Measurements from ENCODE around the gene DCDC2C.

The DCDC2C gene

DNA sequence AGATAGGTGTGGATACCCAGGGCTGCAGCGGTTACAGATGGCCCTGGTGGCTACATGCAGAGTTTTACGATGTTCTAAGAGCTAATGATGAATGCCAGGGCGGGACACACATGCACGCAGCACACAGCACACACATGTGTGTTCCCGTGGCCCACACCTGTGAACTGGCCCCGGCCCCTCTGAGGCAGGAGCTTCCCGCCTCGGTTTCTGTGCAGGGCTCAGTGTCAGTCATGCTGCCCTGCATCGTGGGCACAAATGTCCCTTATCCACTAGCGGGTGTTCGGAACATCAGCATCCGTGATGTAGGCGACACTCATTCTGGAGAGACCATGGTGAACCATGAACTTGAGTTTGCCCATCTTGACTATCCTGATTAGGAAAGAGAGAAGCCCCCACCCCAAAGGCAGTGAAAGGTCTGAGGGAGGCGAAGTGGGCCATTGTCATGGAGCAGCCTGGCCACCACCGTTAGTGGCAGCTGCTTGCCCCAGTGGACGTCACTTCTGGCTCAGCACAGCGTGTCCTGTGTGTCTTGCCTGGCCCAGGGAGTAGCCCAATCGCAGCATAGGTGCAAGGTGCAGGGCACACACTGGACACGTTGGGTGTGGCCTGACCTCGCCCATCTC is 43.8 kb downstream of the DCDC2C start:
- DNase-seq: no peak

DNA sequence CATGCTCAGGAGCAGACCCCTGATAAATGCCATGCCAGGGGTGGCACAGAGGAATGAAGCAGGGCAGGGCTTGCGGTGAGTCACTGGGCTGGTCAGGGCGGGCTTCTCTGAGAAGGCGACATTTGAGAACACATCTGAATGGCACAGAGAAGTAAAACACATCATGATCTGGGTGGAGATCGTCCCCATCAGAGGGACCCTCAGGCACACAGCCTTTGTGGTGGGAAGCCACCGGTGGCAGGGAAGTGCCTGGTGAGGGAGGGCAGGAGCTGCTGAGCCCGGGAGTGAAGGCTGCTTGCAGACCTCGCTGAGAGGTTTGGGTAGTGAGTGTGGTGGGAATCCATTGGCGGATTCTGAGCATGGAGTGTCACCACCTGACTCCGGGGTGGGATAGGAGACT is 44.5 kb downstream of the DCDC2C start:
- DNase-seq: no peak

DNA sequence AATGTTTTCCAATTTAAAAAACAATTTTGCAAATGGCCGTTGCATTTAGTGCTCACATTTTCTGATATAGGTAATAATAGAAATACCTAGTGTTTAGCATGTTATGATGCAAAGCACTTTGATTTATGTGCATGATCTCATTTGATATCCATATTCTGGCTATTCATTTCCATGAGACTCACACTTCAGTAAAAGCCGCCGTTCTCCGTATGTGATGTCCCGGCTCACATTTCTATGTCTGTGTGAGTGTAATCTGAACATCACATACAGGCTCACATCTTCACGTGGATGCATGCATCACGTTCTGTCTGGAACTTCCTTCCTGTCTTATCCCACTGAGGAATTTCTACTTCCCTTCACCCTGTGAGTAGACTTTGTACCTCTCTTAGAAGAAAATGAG is 45.8 kb downstream of the DCDC2C start:
- DNase-seq: no peak

DNA sequence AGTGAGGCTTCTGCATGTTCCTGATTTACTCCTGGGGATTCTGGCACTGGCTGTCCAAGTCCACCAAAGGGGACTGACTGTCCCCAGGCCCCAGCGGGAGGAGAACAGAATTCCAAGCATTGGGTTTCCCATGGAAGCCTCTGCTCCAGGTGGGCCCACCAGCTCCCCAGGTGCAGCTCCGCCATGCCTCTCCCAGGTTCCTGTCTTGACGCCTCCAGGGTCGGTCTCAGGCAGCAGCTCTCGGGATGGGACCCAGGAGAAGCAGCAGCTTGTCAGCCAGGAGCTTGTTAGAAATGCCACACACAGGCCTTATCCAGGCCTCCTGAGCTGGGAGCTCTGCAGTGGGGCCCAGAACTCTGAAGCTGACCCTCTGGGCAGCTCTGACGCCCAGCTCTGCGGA is 47.9 kb downstream of the DCDC2C start:
- no peak for DNase-seq

DNA sequence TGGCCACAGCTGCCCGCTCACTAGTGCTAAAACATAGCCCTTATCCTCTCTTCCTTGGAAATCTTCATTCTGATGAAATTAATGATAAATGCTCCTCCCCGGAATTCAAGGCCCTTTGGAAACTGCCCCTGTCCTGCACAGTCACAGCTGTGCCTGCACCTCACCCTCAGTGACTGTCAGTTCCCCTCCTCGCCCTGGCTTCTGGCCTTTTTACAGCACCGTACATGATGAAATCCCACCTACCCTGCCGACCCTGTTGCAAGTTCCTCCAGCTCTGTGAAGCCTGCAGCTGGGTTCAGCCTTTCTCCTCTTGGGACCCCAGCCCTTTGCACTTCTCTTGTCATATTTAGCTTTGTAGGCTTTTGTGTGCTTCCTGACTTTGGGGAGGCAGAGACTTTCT is 48.4 kb downstream of the DCDC2C start:
- no peak for DNase-seq

DNA sequence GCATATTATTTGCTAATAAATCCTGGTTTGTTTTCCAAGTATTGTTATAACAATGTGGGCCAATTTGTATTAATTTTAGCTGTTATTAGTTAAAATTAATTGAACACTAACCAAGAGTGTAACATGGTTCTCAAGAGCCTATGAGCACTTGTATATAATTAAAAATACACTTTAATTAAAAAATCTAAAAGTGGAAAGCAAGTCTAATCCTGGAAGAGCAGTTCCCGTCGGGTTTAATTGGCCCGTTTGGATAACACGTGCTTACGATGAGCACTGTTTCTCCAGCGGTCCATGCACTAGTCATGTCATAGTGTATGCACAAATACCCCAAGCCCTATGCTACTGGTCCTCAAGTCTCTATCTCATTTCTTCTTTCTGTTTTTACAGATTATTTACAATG is 49.0 kb downstream of the DCDC2C start:
- no peak for DNase-seq

DNA sequence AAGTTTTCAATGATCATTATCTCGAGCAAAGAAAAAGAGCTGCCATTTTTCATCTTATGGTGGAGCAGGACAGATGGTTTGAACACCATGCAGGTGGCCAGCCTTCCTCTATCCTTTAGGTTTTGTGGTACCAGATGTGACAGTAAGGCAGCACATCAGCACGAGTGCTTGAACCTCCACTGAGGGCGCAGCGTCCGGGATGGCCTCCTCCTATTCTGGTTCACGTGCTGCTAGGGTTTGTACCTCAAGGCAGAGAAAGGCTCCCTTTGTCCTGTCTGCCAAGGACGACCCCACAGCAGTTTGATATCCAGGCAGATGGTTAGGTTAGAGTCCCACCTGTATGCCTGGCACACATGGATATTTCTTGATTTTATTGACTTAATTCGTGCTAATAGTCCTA is 50.2 kb downstream of the DCDC2C start:
- DNase-seq: no peak

DNA sequence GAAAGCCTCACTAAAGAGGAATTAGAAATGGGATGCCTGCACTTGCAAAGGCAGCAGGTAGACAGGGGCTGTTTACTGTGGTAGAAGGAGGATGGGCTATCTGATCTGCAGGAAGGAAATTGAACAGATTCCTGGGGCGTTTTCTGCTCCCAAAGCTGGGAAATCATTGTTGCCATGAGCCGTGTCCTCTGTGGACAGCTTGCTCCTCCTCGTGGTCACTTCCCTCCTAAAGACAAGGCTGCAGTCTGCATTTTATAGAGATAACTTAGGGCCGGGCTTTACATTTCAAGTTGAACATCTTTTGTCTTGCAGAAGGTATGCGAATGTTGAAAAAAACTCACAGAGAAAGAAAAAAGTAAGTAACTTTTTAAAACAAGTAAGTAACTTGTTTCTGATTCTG is 50.9 kb downstream of the DCDC2C start:
- DNase-seq: no peak

DNA sequence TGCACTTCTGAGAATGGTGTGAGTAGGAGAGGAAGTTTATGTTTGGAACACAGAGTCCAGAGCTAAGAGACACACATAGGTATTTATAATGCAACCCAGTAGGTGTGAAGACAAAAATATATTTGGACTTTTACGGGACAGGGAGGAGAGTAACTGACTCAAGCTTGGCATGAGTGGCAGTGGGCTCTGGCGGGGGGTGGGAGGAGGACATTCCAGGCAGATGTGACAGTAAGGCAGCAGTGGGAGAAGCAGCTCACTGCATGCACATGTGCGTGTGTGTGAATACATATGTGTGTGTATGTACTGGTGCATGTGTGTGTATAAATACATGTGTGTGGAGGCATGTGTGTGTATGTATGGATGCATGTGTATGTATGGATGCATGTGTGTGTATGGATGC is 51.4 kb downstream of the DCDC2C start:
- no peak for DNase-seq

DNA sequence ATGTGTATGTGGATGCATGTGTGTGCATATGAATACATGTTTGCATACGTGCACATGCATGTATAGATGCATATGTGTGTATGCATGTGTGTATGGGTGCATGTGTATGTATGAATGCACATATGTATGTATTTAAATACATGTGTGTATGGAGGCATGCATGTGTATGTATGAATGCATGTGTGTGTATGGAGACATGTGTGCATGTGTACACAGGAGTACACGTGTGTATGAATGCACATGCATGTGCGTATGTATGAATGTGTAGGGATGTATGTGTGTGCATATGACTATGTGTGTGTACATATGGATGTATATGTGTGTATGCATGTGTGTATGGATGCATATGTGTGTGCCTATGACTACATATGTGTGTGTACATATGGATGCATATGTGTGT is 51.9 kb downstream of the DCDC2C start:
- DNase-seq: no peak

DNA sequence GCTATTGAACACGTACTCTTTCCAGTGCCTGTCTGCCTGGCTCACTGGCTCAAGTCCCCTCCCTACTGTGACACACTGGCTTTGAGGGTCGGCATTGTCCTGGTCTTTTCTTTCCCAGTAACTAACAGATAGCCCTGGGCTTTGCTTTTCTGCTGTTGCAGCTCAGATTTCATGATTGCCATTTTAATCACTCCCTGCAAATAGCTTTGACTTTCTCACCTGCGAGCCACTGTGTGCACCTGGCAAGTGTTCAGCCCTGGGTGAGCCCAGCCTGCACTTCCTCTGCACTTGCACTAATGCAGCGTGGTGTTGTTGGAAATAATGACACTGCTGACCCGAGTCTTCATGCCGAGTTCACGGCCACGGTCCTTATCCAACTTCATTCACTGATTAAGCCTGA is 52.9 kb downstream of the DCDC2C start:
- no peak for DNase-seq

DNA sequence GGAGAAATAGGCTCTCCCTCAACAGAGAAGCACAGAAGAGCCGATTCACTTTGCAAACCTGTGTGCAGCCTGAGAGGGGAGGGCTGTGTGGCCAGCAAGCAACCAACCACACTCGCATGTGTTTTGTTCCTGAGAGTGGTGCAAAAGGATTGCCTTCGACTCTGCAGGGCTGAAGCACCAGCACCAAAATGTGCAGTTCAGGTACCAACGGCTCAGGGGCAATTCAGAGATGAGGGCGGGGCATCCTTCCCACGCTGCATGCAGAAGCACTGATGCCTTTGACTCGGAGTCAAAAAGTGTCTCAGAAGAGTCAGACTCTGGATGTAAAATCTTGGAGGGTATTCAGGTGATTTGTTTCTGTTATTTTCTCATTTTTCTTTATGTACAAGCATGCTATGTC is 55.5 kb downstream of the DCDC2C start:
- no peak for DNase-seq

DNA sequence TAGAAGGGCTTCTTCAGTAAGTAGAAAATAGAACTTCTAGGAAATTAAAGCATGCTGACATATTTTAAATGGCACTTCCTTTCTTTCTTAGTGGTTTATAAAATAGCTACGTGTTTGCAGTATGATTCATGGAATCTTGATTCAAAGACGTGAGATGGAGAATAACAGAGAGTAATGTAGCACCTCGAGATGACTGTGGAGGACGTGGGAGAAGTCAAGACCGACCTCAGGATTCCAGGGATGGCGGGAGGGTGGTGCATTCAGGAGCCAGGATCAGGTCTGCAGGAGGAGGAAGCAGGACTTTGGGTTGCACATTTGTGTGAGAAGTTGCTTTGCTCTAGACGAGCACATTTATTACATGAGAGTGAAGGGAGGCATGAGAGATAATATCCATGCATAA is 56.0 kb downstream of the DCDC2C start:
- no peak for DNase-seq

DNA sequence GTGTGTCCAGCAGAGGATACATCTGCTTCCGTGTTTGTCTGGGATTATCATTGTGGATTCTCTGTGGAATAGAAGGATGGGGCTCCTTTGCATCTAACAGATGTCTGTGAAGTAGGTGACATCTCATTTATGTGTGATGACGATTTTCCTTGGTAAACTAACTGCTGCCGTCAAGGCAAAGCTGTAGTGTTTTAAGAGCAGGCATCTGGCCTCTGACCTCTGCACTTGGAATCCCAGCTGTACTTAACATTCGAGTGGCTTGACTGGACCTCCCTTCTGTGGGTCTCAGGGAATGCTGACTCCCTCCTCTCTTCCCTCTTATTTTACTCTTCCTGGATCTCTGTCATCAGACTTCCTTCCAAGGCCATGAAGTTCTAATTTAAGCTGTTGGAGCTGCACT is 56.4 kb downstream of the DCDC2C start:
- no peak for DNase-seq

DNA sequence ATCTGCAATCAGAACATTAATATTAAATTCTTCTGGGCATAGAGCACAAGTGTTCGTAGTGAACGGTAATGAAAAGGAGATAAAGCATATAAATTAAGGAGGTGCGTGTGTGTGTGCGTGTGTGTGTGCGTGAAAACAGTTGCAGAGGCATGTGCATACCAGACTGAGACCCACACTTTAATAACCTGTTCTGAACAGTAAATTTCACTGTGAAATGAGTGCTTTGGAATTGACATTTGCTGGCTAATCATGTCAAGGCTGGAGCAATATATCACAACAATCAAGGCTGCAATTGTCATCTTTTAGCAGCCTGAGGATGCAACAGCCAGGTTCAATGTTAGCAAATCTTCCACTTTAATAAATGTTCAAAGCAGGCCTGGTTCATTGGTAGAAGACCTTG is 57.9 kb downstream of the DCDC2C start:
- no peak for DNase-seq

DNA sequence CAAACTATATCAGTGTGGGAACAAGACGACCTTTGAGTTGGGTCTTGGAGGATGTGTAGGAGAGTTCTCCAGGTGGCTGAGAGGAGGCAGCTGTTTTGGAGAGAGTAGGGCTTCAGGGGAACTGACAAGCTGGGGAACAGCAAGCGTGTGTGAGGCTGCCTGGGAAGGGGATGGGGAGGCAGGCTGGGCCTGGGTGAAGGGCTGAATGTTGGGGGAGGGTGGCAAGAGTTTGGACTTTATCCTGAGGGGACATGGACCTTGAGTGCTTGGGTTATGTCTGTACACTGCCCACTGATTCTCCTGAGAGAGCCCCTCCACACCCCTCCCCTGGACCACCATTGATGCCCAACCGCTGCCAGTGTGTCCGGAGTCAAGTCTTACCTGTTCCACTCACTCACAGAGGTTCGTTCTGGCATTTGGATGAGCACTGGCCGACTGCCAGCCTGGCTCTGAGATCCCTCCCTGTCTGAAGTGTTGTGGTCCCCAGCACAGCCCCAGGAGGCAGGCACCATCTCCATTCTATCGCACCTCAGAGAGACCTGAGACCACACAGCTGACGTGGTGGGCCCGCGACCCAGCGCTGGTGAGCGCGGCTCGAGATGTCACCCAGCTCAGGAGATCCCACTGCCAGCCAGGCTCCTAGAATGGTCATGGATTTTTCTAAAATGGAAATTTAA is 59.5 kb downstream of the DCDC2C start:
- no peak for DNase-seq

DNA sequence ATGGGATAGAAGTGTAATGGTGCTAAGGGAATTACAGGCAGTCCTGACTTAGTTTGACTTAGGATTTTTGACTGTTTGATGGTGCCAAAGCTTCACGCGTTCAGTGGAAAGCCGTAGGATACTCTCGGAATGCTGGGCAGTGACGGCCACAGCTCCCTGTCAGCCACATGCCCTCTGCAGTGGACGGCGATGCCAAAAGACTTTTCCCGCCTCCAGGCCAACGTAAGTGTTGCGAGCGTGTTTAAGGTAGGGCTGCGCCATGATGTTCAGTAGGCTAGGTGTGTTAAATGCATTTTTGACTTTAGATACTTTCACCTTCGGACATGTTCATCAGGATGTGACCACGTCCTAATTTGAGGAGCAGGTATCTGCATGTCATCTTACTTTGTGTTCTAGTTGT is 63.4 kb downstream of the DCDC2C start:
- no peak for DNase-seq

DNA sequence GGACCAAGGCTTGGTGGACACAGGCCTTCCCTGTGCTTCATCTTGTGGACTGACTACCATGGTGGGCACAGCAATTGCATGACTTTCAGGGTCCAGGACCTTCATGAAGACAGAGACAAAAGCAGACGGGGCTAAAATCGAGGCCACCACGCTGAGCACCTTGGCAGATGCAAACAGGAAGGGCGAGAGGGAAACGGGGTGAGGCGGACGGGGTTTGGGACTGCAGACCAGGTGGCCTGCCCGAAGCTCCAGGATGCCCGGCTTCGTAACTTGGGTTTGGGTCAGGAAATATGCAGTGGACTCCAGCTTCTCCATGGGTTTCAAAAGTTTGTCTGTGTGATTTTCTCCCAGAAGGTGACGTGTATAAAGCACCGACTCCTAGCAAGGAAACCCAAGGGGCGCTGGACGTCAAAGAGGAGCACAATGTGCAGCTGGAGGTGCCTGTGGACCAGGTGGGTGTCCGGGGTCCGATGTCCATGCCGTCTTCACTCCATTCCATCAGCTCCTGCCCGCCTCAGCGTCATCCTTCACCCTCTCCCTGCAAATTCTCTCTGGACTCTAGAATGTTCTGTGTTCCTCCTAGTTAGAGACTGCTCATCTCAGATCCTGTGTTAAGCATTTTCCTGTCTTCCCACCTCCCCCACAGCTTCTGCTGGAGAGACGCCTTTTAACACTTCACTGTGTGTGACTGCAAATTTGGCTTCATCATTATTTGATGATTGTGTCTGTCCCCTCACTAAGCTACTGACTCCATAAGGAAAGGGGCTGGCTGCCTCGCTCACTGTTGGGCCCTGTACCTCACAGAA is 65.8 kb downstream of the DCDC2C start:
- no peak for DNase-seq

DNA sequence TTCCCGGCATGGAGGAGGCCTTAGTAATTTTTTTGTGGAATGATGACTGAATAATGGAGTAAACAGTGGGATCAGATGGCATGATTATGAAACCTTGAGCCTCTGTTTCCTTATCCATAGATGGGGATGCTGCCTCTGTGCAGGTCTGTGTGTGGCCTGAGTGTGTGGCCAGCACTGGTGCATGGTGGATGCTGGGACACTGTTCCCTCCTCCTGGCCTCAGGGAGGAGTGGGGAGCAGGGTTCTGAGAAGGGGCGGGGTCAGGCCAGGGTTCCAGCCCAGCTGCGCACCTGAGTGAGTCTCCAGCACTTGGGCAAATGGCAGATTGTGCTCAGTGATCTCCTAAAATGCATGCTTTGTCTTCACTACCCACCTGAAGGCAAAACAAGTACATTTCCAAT is 66.4 kb downstream of the DCDC2C start:
- no peak for DNase-seq

DNA sequence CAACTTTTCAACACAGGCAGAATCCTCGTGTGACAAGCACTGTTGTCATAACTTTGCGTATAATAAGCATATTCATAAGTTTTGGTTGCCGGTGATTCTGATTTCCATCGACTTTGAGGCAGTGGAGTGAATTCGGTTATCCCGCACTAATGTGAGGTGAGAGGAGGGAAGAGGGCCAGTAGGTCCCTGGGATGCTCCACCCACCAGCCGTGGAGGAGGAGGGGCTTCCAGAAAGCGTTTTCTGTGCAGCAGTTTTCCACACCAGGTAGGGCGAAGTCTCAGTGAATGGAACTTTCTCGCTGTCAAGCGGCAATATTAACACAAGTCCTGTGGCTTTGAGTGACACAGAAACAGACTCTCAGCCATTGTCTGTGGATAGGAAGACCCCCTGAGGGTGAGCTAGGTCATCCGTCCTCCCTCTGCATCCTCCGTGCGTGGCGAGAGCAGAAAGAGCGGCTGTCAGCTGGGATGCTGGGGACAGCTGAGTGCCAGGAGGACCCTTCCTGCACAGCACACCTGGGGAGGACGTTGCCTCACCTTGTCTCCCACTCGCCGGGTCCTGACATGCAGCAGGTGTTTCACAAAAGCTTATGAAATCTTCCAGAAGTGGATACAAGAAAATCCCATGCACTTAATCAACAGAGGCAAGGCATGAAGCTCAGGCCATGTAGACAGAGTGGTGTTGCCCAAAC is 67.5 kb downstream of the DCDC2C start:
- DNase-seq: no peak

DNA sequence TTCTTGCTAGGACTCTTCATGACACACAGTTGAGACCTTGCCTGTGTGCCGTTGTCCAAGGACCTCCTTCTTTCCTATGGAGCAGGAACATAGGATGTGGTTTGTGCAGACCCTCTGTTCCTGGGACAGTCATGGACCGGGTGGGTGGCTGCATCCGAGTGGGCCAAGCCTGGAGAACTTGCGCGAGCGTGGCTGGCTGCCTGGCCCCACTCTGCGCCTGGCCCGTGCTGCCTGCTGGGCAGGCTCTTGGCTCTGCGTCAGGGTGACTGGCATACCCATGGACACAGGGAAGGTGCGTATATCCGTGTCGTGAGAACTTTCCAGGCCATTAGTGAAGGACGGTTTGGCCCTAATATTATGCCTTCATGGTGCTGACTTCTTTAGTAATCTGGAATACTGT is 68.2 kb downstream of the DCDC2C start:
- DNase-seq: no peak

DNA sequence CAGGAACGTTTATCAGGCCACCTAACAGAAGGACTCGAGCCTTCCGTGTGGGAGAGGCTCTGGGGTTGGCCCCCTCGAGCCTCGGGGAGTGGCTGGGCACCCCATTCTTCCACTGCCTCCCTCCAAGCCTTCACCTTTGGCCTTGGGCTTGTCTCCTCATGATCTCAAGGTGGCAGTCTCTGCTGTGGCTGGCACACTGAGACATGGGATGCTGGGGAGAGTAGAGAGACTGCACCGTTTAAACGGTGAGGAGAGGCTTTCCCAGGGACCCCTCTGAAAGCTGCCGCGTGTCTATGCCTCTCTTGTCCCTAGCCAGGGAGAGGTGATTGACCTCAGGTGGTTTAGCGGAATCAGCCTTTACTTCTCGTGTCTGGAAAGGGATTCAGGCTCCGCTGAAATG is 71.0 kb downstream of the DCDC2C start:
- no peak for DNase-seq

DNA sequence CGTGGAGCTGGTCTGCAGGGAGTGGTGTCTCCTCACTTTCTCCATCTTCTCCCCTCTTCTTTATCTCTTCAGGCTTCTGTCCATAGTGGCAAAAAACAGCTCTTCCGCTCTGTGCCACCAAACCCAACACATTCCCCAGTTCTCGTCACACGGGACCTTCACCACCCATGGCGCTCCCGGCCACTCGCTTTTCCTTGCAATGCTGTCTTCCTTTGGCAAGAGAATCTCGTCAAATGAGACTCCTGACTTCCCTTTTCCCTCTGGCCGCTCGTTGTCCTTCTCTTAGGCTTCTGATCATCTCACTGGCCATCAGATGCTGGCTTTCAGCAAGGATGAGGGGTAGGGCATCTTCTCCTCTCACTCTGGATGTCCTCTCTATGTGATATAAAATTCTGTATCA is 72.9 kb downstream of the DCDC2C start:
- no peak for DNase-seq

DNA sequence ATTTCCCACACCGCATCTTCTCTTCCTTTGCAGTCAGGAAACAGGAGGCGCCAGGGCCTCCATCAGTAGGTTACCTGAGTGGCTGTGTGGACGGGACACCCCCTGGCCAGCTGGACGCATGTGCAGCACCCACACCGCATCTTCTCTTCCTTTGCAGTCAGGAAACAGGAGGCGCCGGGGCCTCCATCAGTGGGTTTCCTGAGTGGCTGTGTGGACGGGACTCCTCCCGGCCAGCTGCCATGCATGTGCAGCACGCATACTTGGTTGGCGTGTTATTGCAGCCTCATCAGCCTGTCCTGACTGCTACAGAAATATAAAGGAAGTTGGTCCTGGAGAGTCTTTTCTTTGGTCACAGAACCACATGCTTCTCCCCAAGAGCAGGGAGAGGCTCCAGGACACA is 74.6 kb downstream of the DCDC2C start:
- no peak for DNase-seq

All from cerebellar nuclear complex (tissue), 1 donor.